ENCODE measurements around the gene SLC25A11. TPM values are rescaled to one million over a fixed set of nuclear protein-coding genes. Genes with fewer than 3 reads are reported as not detected.

Gene SLC25A11
- total and polyA plus RNA-seq, 2 donors (not counting 1 experiment from before 2014, with no cell fraction given) = 32.3 to 44.4 TPM

GRCh38 chr17:4896332-4897197 lies 43.3 kb downstream of the SLC25A11 start:
- Histone ChIP-seq H3K9me3 (ENCODE audit: control extremely low read depth in 1 of 3, control insufficient read depth in 2 of 3, insufficient read depth in 1 of 3, low read length in 2 of 3) (peaks cover 0 to 18% (median 0%) of the 10 kb centered on the region in 3 donors), H3K27ac (ENCODE audit: low read length in 2 of 2) (no peak overlapping the region), H4K20me1 (ENCODE audit: control insufficient read depth, insufficient read depth, low read length, poor library complexity, severe bottlenecking) (peaks cover 8% of the 10 kb centered on the region), H3K27me3 (replicated peaks in 1 of 4; ENCODE audit: control extremely low read depth in 1 of 4, control insufficient read depth in 3 of 4, insufficient read depth in 4 of 4, low read length in 3 of 4) (peaks cover 0 to 21% (median 10%) of the 10 kb centered on the region in 4 experiments), H3K79me2 (ENCODE audit: control insufficient read depth, insufficient read depth, low read length) (no peaks in the 10 kb centered on the region), H3K4me1 (ENCODE audit: control insufficient read depth in 2 of 2, insufficient read depth in 2 of 2, low read length in 2 of 2) (peaks cover 27 to 30% of the 10 kb centered on the region in 2 donors), H3K4me2 (replicated peaks; ENCODE audit: low read depth, low read length, poor library complexity, severe bottlenecking) (no peak overlapping the region), H3K4me3 (ENCODE audit: control extremely low read depth in 1 of 5, extremely low read depth in 1 of 5, insufficient read depth in 1 of 5, low read depth in 2 of 5, low read length in 4 of 5) (no peak overlapping the region), H3K36me3 (replicated peaks in 1 of 2; ENCODE audit: control extremely low read depth in 1 of 2, control insufficient read depth in 1 of 2, extremely low read depth in 1 of 2, insufficient read depth in 2 of 2, low read length in 1 of 2) (peaks cover 0 to 54% of the 10 kb centered on the region in 2 experiments), H2AFZ (ENCODE audit: insufficient read depth, low read depth, low read length, poor library complexity, severe bottlenecking) (no peak overlapping the region), H3K9ac (ENCODE audit: low read length) (no peak overlapping the region)
- CTCF ChIA-PET = no interaction called here
- no peak for TF ChIP-seq CTCF (IDR thresholded peaks at IDR 0.05)
- TF ChIP-seq EZH2 (IDR thresholded peaks at IDR 0.05; ENCODE audit: borderline replicate concordance, insufficient read depth, low read depth, low read length, poor library complexity, severe bottlenecking) = no peak
- H3K27ac Mint-ChIP-seq = no peak overlapping the region
- no peaks in the 10 kb centered on the region for H3K9me3 Mint-ChIP-seq (ENCODE audit: insufficient read depth)
- no peaks in the 10 kb centered on the region for H3K27me3 Mint-ChIP-seq
- intact Hi-C loops (cut with micrococcal nuclease) = no loop called here
- ATAC-seq (ENCODE audit: low read depth) (no peak), DNase-seq (peak; percentile 34)
- POLR2A ChIA-PET = interaction anchor here (0.5 kb wide), 1 partner anchor 155 kb away, joined by 10 read pairs; no protein-coding TSS in a partner anchor
- no peak overlapping the region for H3K4me3 Mint-ChIP-seq
- peaks cover 28% of the 10 kb centered on the region for H3K4me1 Mint-ChIP-seq
- WGBS (ENCODE audit: insufficient coverage) = 97% methylated on average over 22 of the region's 27 CpGs

All from B cell (primary cell).